Vagina (tissue), 2 donors: ENCODE data around the gene HMCN2.

Experiments
- CTCF ChIP-seq, 3 experiments: fragments of 450-650 bp in 2 of 3; fragments of 200-600 bp in 1 of 3; sonication (generic) in 1 of 3; IDR thresholded peaks; one replicate each; pipeline ENCODE4 v1.5.1; 2017 to 2019; ENCODE audit warnings: antibody characterized with exemption in 3 of 3, mild to moderate bottlenecking in 2 of 3, moderate library complexity in 2 of 3
- POLR2A ChIP-seq, 2 donors: fragments of 450-650 bp; IDR thresholded peaks; one replicate each; pipeline ENCODE4 v1.6.1; 2017; ENCODE audit warnings: antibody characterized with exemption in 2 of 2, mild to moderate bottlenecking in 2 of 2, moderate library complexity in 2 of 2
- POLR2AphosphoS5 ChIP-seq, 2 donors: sonication (generic); formaldehyde crosslinking; IDR thresholded peaks; one replicate each; pipeline ENCODE4 v1.9.0; 2017; ENCODE audit warnings: antibody characterized with exemption in 2 of 2, mild to moderate bottlenecking in 2 of 2, low read depth in 1 of 2; ENCODE audit not compliant: insufficient read depth in 1 of 2

DNA sequence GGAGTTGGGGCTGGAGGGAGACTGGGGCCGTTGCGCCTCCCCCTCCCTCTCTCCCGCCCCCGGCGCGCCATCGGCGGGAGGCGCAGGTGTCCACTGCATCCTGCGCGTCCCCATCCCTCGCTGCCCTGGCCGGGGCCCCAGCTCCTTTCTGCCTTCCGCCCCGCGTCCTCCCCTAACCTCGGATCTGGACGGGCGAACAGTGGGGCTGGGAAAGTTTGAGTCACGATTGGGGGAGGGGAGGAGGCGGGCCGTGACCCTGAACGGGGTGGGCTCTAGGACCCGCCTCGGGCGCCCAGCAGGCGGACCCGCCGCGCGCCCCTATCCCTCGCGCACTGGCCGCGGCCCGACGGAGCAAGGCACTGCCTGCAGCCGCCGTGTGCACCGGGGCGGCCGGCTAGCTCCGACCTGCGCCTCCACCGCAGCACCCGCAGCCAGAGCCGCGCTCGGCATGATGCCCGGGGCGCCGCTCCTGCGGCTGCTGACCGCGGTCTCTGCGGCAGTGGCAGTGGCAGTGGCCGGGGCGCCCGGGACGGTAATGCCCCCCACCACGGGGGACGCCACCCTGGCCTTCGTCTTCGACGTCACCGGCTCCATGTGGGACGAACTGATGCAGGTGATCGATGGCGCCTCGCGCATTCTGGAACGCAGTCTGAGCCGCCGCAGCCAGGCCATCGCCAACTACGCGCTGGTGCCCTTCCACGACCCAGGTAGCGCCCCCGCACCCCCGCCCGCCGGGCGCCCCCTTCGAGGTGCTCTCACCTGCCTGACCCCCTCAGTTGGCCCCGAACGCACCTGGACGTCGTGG is at the start of gene HMCN2:
- no peak for TF ChIP-seq CTCF (IDR thresholded peaks at IDR 0.05)
- no peak for TF ChIP-seq POLR2AphosphoS5 (IDR thresholded peaks at IDR 0.05; ENCODE audit: insufficient read depth in 1 of 2, low read depth in 1 of 2)
- TF ChIP-seq POLR2A (IDR thresholded peaks at IDR 0.05): no peak
